SK-N-SH (cell line): ENCODE measurements around the gene CD86. TPM values are rescaled to one million over a fixed set of nuclear protein-coding genes. Genes with fewer than 3 reads are reported as not detected.

ENCODE experiments used
- CTCF ChIA-PET: fragments of 300-600, 350-600 bp; formaldehyde crosslinking; extraction: SDS; loops from one replicate; lab custom pipeline; 2021; lab: Yijun Ruan, JAX
- POLR2A ChIA-PET: fragments of 350-600 bp; sonication (Branson Sonifier 250); formaldehyde crosslinking; extraction: SDS; loops from one replicate; lab custom pipeline; 2020; ENCODE audit warnings: antibody characterized with exemption, inconsistent platforms; lab: Yijun Ruan, JAX
- DNase-seq: peaks from one replicate; pipeline ENCODE4 v3.0.0; 2012
- H2AFZ ChIP-seq: fragments of 200-600 bp; sonication (generic); 2 replicates; pipeline ENCODE4 v1.8.1; 2016; ENCODE audit warnings: antibody characterized with exemption, mild to moderate bottlenecking, low read depth
- H3F3A ChIP-seq: fragments of 200-600 bp; sonication (generic); replicated peaks from 2 replicates; pipeline ENCODE3; 2016; ENCODE audit warnings: antibody characterized with exemption, mild to moderate bottlenecking; ENCODE audit not compliant: insufficient read depth
- H3K27ac ChIP-seq, 2 experiments: fragments of 200-500 bp in 1 of 2; fragments of 200-600 bp in 1 of 2; sonication (Bioruptor generic) in 1 of 2; sonication (generic), shearing (Covaris generic) in 1 of 2; 2 replicates each; pipeline versions ENCODE4 v1.5.1 to v1.6.1; 2014 to 2016; ENCODE audit warnings: low read depth in 2 of 2, inconsistent platforms in 1 of 2, low read length in 1 of 2, mild to moderate bottlenecking in 1 of 2, mixed read lengths in 1 of 2
- H3K27me3 ChIP-seq: fragments of 200-600 bp; sonication (generic), shearing (Covaris generic); 2 replicates; pipeline ENCODE4 v1.6.1; 2016; ENCODE audit warnings: mixed run types; ENCODE audit not compliant: insufficient read depth
- H3K36me3 ChIP-seq, 2 experiments: fragments of 200-500 bp in 1 of 2; fragments of 200-600 bp in 1 of 2; sonication (Bioruptor generic) in 1 of 2; sonication (generic) in 1 of 2; replicated peaks in 1 of 2; 2 replicates each; pipeline versions ENCODE3 to v1.5.1; 2014 to 2016; ENCODE audit warnings: low read length in 1 of 2, mild to moderate bottlenecking in 1 of 2; ENCODE audit not compliant: insufficient read depth in 2 of 2, control insufficient read depth in 1 of 2
- H3K4me1 ChIP-seq, 2 experiments: fragments of 200-500 bp in 1 of 2; fragments of 200-600 bp in 1 of 2; sonication (Bioruptor generic) in 1 of 2; sonication (generic), shearing (Covaris generic) in 1 of 2; 2 replicates each; pipeline versions ENCODE4 v1.5.1 to v1.6.1; 2014 to 2016; ENCODE audit warnings: low read depth in 1 of 2, low read length in 1 of 2, mixed run types in 1 of 2; ENCODE audit not compliant: insufficient read depth in 2 of 2, control insufficient read depth in 1 of 2
- H3K4me2 ChIP-seq: fragments of 200-600 bp; sonication (generic), shearing (Covaris generic); 2 replicates; pipeline ENCODE4 v1.6.1; 2017; ENCODE audit warnings: mixed run types
- H3K4me3 ChIP-seq, 2 experiments: fragments of 200-500 bp in 1 of 2; fragments of 200-600 bp in 1 of 2; sonication (Bioruptor generic) in 1 of 2; sonication (generic), shearing (Covaris generic) in 1 of 2; 2 replicates each; pipeline versions ENCODE4 v1.5.1 to v1.8.1; 2014 to 2016; ENCODE audit warnings: low read depth in 2 of 2, inconsistent platforms in 1 of 2, low read length in 1 of 2, mild to moderate bottlenecking in 1 of 2, mixed read lengths in 1 of 2, moderate library complexity in 1 of 2
- H3K79me2 ChIP-seq: fragments of 200-600 bp; sonication (generic); 2 replicates; pipeline ENCODE4 v1.8.1; 2017; ENCODE audit warnings: mild to moderate bottlenecking; ENCODE audit not compliant: insufficient read depth
- H3K9ac ChIP-seq: fragments of 200-600 bp; sonication (generic); 2 replicates; pipeline ENCODE4 v1.6.1; 2017; ENCODE audit warnings: mixed run types
- H3K9me2 ChIP-seq: fragments of 200-600 bp; sonication (generic); 2 replicates; pipeline ENCODE4 v1.6.1; 2017; ENCODE audit warnings: mixed run types
- H3K9me3 ChIP-seq: fragments of 200-600 bp; sonication (generic); 2 replicates; pipeline ENCODE4 v1.6.1; 2017; ENCODE audit warnings: mixed run types, mild to moderate bottlenecking, moderate library complexity
- H4K20me1 ChIP-seq: fragments of 200-600 bp; sonication (generic); 2 replicates; pipeline ENCODE4 v1.6.1; 2017; ENCODE audit warnings: mild to moderate bottlenecking, mixed run types; ENCODE audit not compliant: insufficient read depth
- CHD2 ChIP-seq: fragments of 150-350 bp; IDR thresholded peaks from 2 replicates; pipeline ENCODE4 v1.6.1; 2018; ENCODE audit warnings: low read length; ENCODE audit not compliant: partially characterized antibody
- GATA2 ChIP-seq: sonication (generic); formaldehyde crosslinking; IDR thresholded peaks from 2 replicates; pipeline ENCODE4 v1.5.0; 2020; ENCODE audit warnings: mild to moderate bottlenecking, missing genetic modification reagents
- MXI1 ChIP-seq: IDR thresholded peaks from 2 replicates; pipeline ENCODE4 v1.6.1; 2012; ENCODE audit warnings: mild to moderate bottlenecking, low read depth, low read length, improper control_type of control experiment
- NFIC ChIP-seq: IDR thresholded peaks from 2 replicates; pipeline ENCODE4 v1.4.0; 2012; ENCODE audit warnings: borderline replicate concordance
- RCOR1 ChIP-seq: fragments of 150-350 bp; IDR thresholded peaks from 2 replicates; pipeline ENCODE4 v1.6.1; 2017; ENCODE audit warnings: antibody characterized with exemption, low read length
- SIN3A ChIP-seq: IDR thresholded peaks from 2 replicates; pipeline ENCODE4 v1.6.1; 2012; ENCODE audit warnings: low read depth, mild to moderate bottlenecking, low read length, moderate library complexity, borderline replicate concordance
- SMC3 ChIP-seq: IDR thresholded peaks from 2 replicates; pipeline ENCODE4 v1.6.1; 2012; ENCODE audit warnings: low read depth, low read length, improper control_type of control experiment
- TAF1 ChIP-seq: IDR thresholded peaks from 2 replicates; pipeline ENCODE4 v1.6.1; 2012; ENCODE audit warnings: low read depth, mild to moderate bottlenecking, low read length, moderate library complexity, borderline replicate concordance
- TCF12 ChIP-seq: IDR thresholded peaks from 2 replicates; pipeline ENCODE4 v1.4.0; 2012
- TEAD4 ChIP-seq: IDR thresholded peaks from 2 replicates; pipeline ENCODE4 v1.4.0; 2012; ENCODE audit warnings: mild to moderate bottlenecking, borderline replicate concordance; ENCODE audit not compliant: insufficient read depth
- WGBS: methylation state at CpG from one replicate; pipeline ENCODE4 v1.1.6; 2017; ENCODE audit warnings: low lambda C conversion rate; 5-methylcytosine and 5-hydroxymethylcytosine counted together
- polyA plus RNA-seq, 3 experiments: library from polyadenylated mRNA; depleted of rRNA; stranded (reverse); fragments of >200 nt; gene quantifications; 2 replicates each; pipeline ENCODE4 v1.2.3, GENCODE V29; 2012
- TF ChIP-seq, protein P1 (sequence below): fragments of 150-350 bp; IDR thresholded peaks from 2 replicates; pipeline ENCODE4 v1.6.1; 2016; ENCODE audit warnings: mild to moderate bottlenecking, low read depth, low read length
- TF ChIP-seq, protein P2 (sequence below): fragments of 150-350 bp; IDR thresholded peaks from 2 replicates; pipeline ENCODE4 v1.6.1; 2017; ENCODE audit warnings: antibody characterized with exemption, low read length, low read depth, borderline replicate concordance

CD86 gene
- polyA plus RNA-seq, 1 of the 3 experiments (the other 2 are of a cell fraction) = not detected

DNA sequence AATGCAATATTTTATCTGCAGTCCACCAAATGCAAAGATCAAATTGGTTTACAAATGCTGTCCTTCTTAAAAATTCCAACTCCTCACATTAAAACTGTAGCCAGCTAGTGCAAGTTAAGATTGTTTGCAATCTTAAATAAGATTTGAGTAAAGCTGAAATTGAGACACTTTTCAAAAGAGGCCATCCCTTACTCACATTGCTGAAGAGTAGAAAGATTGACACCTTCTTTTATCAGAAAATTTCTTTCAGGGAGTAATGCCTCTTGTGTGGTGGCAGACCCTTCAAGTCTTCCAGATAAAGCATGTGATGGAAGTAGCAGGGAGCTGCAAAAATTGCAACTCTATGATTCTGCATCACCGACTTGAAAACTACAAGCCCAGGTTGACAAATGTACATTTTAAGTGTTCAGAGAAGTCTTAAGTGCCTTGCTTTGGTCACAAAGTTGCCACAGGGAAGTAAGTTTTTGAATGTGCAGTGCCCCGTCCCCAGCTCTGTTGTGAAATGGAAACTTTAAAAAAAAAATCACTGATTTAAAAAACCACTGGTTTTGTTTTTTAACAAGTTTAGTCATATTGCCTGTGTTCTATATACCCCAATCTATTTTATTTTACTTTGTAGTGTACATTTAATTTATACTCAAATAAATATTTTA, 12.6 kb downstream of the CD86 start:
- CTCF ChIA-PET = no interaction called here
- 17% methylated on average over 2 of the region's 2 CpGs for whole genome bisulfite sequencing
- no peaks in the 10 kb centered on the region; the same call in 1 of the 2 replicates for H3K27me3 ChIP-seq

DNA sequence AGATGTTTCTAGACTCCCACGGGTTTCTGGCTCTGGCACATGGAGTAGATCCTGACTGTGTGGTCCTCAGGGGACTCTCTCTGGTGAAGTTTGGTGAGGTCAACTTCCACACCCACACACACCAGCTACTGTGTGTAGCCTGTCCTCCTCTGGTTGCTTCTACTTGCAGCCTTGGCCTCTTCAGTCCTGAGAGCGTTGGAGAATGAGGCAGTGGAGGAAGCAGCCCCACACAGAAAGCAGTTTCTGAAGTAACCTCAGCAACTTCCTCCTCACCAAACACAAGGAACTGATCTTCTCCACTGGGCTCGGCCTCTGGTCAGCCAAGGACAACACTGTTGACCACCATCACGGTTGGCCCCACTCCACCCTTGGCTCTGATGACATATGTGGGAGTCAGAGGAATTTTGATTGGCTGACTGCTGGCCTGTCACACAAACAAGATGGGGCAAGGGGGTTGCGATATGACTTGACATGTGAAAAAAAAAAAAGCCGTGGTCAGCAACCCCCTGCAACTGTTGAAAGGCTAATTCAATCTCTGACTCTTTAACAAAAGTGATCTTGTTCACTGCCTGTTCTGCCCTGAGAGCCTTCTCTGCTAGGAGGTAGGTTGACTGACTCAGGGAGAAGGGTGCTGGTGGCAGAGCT, 19.6 kb downstream of the CD86 start:
- H4K20me1 ChIP-seq = no peaks in the 10 kb centered on the region
- ChIA-PET POLR2A (no interaction called here), CTCF (no interaction called here)
- no peaks in the 10 kb centered on the region for H3K36me3 ChIP-seq
- DNase-seq = no peak
- TF ChIP-seq SIN3A = no peak
- TF ChIP-seq MXI1 = no peak
- TF ChIP-seq, protein P1, sequence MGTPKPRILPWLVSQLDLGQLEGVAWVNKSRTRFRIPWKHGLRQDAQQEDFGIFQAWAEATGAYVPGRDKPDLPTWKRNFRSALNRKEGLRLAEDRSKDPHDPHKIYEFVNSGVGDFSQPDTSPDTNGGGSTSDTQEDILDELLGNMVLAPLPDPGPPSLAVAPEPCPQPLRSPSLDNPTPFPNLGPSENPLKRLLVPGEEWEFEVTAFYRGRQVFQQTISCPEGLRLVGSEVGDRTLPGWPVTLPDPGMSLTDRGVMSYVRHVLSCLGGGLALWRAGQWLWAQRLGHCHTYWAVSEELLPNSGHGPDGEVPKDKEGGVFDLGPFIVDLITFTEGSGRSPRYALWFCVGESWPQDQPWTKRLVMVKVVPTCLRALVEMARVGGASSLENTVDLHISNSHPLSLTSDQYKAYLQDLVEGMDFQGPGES = no peak
- TF ChIP-seq NFIC = no peak
- TF ChIP-seq SMC3 = no peak
- no peak for TF ChIP-seq CHD2
- TF ChIP-seq, protein P2, sequence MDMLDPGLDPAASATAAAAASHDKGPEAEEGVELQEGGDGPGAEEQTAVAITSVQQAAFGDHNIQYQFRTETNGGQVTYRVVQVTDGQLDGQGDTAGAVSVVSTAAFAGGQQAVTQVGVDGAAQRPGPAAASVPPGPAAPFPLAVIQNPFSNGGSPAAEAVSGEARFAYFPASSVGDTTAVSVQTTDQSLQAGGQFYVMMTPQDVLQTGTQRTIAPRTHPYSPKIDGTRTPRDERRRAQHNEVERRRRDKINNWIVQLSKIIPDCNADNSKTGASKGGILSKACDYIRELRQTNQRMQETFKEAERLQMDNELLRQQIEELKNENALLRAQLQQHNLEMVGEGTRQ = no peak
- no peak for TF ChIP-seq TCF12
- TF ChIP-seq GATA2 (CRISPR knock-in tag) = no peak
- H3K9ac ChIP-seq = no peak overlapping the region
- H3K27ac ChIP-seq = no peak overlapping the region
- peaks cover 6% of the 10 kb centered on the region; the same call in 1 of the 2 replicates for H3K27me3 ChIP-seq
- no peaks in the 10 kb centered on the region for H3F3A ChIP-seq
- H2AFZ ChIP-seq = no peak overlapping the region
- no peak overlapping the region for H3K4me3 ChIP-seq
- H3K4me2 ChIP-seq = no peak overlapping the region
- H3K4me1 ChIP-seq = no peaks in the 10 kb centered on the region
- no peaks in the 10 kb centered on the region for H3K79me2 ChIP-seq
- H3K9me3 ChIP-seq = no peaks in the 10 kb centered on the region
- WGBS = 4% methylated on average over 6 of the region's 6 CpGs
- no peaks in the 10 kb centered on the region for H3K9me2 ChIP-seq

More for the DNA sequence above, 12.6 kb downstream of the CD86 start:
- Histone ChIP-seq H3K4me2 (no peak overlapping the region), H2AFZ (no peak overlapping the region), H3K4me3 (no peak overlapping the region), H4K20me1 (no peaks in the 10 kb centered on the region), H3K27ac (no peak overlapping the region), H3K79me2 (no peaks in the 10 kb centered on the region), H3F3A (no peaks in the 10 kb centered on the region), H3K36me3 (no peaks in the 10 kb centered on the region), H3K9me3 (no peaks in the 10 kb centered on the region), H3K9me2 (no peaks in the 10 kb centered on the region), H3K4me1 (no peaks in the 10 kb centered on the region), H3K9ac (no peak overlapping the region)
- POLR2A ChIA-PET = no interaction called here
- no peak for DNase-seq
- TF ChIP-seq NFIC (no peak), RCOR1 (no peak), CHD2 (no peak), TAF1 (no peak), TEAD4 (no peak)
